NCI-H187 (cell line): ENCODE measurements around the gene HAUS7.

Experiments
- DNase-seq, 2 experiments: peaks; one replicate each; lab custom pipeline; 2025; lab: John Stamatoyannopoulos, UW

The HAUS7 gene

DNA sequence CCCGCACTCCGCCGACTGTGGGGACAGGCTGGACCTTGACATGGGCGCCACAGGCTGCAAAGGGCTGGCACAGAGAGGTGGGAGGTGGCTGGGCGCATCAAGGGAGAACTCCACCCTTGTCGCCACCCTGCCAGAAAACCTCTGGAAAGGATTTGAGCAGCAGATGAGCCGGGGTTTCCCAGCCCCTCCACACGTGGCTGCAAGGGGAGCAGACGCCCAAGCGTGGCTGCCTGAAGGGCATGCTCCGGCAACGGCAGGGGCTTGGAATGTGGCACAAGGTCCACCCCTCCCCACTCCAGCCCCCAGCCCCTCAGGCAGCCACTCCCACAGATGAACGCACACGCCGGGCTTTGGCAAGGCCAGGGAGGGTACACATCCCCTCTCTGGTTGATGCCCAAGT lies 29.0 kb upstream of the HAUS7 start:
- DNase-seq: no peak

DNA sequence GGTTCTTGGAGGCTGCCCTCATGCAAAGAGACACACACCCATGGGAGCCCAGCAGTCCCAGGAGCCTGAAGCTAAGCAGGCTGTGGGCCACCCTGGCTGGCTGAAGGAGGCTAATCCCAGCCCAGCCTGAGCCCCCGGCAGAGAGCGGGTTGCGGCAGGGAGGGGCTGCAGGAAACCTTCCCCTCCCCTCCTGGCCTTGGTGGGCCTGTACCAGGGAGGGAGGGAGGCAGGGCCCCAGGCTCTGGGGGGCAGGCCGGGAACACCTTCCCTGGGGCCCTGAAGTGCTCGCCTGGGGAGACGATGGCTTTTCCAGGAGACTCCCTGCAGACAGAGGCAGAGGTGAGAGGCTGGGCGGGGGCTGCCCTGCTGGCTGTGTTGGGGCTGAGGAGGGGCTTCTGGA lies 28.1 kb upstream of the HAUS7 start:
- no peak for DNase-seq

DNA sequence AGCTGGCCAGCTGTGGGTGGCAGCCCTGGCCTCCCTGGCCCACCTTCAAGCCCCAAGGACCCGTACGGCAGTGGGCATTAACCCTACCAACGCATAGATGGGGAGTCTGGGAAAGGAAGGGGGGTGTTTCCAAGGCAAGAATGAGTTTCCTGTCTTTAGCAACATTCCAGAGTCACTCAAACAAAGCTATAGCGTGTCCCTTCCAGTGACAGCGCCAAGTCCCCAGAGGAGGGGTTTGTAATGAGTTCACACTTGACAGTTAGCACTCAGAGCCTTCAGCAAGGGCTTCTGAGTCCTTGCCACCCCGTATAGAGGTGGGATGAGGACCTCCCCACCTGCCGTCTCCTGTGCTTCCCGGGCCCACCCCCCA lies 26.2 kb upstream of the HAUS7 start:
- no peak for DNase-seq

DNA sequence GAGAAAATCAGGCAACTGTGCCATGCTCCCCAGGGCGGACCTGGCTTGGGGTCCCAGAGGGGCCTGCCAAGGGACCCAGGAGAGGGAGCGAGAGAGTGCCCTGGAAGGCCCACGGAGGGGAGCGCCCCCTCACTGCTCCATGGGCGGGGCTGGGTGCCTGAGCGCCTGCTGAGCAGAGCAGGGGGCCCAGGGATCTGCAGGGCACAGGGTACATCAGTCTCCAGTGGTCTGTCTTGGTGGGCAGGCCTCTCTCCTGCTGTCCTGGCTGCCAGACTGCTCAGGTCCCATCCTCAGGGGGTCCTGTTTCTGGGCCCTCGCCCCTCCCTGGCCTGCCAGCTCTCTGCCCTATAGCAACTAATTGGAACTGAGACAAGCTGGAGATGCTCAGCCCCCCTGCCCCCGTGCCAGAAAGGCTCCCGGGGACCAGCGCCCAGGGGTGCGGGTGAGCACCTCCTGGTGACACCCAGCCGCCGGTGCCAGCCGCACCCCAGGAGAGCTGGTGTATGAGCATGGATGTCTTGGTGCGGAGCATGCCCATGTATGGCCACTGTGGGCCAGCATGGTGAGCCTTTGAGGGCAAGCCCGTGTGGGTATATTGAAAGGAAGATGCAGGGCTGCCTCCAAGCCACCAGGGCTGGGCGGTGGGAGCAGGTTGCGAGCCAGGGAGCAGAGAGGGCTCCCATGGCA lies 25.7 kb upstream of the HAUS7 start:
- no peak for DNase-seq

DNA sequence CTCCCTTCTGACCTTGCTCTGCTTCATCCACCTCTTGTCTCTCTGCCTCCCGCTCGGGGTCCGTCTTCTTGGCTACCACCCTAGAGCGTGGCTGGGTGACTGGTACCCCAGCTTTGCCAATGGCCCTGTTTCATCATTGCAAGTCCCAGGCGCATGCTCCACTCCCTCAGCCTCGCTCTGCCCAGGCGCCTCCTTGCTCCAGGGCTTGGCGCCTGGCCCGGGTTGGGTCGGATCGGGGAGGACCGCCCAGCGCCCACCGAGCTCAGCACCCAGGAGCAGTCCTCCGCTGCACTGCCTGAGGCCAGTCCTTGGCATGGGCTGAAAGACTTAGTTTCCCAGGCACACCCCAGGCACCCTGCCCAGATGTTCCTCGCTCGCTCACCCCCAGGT lies 25.0 kb upstream of the HAUS7 start:
- no peak for DNase-seq

DNA sequence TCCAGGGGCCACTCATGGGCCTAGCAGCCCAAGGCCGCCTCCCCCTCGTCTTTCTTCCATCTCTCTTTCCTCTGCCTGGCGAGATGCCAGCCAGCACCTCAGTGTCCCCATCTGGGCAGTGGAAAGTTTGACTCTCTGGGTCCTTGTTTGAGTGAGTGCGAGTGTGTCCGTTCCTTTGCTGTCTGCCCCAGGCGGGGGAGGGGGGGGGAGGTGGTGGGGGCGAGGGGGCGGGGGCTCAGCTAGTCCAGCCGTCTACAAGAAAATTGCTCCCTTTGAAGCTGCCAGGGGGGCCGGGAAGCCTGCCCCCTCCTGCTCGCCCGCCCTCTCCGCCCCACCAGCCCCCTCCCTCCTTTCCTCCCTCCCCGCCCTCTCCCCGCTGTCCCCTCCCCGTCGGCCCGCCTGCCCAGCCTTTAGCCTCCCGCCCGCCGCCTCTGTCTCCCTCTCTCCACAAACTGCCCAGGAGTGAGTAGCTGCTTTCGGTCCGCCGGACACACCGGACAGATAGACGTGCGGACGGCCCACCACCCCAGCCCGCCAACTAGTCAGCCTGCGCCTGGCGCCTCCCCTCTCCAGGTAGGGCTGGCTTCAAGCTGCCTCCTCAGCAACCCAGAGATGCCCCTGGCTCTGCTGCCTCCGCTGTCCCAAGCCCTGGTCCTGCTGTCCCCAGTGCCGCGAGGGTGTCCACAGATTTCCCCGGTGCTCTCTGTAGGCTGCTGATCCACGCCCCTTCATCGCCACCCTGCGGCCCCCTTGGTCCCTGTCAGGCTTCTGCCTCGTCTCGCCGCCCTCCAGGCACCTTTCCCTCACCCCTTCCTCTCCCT lies 24.4 kb upstream of the HAUS7 start, which contains the start of gene BGN:
BGN (plus strand) TSS at position 440 of the 821 bp plus-strand sequence. CDS start 9,652 bp downstream, outside the sequence.
- DNase-seq: no peak

DNA sequence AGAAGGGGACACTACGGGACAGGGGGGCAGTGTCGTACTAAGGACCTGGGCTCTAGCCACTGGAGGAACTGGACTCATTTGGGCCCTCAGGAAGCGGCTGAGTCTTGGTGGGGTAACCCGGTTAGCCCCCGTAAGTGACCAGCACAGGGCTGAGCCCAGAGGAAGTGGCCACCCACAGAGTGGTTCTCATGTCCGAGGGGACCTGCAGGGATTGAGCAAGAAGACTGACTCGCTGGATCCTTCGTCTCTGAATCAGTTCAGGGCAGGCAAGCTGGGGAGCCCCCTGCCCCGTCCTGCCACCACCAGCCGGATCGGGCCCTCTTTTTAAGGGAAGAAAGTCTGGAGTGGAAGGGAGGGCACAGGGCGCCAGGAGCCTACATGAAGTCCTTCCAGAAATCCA lies 23.7 kb upstream of the HAUS7 start:
- no peak for DNase-seq

DNA sequence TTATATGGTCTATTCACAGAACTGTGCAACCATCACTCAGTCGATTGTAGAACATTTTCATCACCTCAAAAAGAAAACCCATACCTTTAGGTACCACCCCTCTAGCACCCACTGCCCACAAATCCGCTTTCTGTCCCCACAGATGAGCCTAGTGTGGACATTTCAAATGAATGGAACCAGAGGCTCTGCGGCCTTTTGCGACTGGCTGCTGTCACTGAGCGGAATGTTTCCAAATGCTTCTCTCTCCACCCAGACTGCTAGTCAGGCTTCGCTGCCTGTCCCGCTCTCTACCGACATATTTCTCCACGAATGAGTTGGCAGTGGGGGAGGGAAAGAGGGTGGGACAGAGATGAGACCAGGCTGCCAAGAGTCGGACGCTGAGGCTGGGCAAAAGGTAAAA lies 22.7 kb upstream of the HAUS7 start:
- no peak for DNase-seq

DNA sequence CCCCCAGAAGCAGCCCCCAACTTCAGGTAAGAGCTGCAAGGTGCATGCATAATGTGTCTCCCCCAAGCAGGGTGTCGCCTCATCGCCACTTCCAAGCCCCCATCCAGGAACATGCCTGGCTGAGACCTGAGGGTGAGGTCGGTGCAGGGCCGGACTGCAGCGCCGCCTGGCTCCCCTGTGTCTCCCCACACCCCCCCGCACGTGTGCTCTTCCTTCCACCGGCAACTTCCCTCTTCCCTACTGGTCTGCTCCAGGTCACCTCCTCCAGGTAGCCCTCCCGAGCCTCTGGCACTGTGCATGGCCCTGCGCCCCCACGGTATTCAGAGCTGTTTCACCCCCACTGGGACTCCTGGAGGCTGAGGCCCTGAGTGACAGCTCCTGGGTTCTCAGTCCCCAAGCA lies 22.2 kb upstream of the HAUS7 start:
- DNase-seq: no peak

DNA sequence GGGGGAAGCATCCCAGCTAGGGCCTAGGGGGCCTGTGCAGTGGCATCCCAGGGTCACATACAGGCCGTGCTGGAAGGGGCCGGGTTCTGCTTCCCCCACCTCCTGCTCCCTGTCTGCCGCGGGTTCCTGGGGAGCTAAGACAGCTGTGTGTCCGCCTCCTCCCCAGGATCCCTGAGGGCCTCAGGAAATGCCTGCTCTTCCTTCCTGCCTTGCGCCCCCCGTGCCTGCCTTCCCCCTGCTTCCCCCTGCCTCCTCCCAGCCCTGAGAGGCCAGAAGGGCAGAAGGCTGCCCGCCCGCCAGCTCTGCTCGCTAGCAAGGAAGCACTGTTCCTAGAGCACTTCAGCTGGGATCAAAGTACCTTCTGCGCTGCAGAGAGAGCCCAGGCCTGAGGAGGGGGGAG lies 21.5 kb upstream of the HAUS7 start:
- DNase-seq: no peak

DNA sequence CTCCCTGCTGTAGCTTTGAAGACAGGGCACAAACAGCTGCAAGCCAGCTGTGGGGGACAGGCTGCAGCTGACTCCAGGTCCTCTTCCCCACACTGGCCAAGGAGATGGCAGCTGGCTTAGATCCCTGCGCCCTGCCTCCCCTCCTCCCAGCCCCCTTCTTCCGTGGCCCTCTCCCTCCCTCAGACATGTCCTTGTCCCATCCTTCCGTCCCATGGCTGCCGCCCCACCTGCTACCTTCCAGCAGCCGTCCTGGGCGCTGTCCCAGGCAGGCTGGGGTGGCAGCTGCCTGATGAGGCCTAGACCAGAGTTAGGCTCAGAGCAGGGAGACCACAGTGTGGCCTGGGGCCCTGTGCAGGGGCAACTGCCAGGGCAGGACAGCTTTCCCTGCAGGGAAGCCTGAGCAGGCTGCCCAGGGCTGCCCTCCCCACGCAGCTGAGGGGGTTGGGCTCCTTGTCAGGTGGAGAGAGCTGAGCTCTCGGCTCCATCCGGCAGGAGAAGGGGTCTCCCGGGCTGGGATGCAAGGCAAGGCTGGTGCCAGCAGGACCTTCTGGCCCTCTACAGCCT lies 21.1 kb upstream of the HAUS7 start:
- no peak for DNase-seq

DNA sequence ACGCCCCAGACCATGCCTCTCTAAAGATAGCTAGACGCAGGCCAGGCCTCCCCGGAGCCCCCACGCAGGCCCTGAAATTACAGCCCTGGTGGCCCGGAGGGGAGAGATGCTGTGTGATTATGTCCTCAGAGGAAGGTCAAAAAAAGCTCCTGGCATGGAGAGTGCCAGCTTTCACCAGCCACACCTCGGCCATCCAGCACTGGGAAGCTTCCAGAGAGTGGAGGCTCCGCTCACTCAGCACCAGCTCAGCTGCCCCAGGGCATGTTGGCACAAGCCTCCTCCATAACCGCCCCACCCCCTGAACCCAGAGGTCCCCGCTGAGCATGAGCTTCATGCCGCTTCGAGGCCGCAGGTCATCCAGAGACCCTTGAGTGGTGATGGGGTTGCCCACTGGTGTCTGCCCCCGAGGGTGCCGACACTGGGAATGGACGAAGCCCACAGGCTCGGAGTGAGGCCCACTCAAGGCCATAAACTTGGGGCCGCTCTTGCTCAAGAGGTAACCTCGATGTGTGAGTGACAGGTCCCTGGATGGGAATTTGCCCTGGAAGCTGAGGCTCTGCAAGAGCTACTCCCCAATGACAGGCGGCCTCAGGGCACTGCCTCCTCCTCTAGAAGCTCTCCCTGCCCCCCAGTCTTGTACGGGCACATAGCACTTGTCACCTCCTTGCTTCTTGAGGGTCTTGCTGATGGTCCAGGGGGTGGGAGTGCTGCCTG lies 20.0 kb upstream of the HAUS7 start:
- DNase-seq: no peak

DNA sequence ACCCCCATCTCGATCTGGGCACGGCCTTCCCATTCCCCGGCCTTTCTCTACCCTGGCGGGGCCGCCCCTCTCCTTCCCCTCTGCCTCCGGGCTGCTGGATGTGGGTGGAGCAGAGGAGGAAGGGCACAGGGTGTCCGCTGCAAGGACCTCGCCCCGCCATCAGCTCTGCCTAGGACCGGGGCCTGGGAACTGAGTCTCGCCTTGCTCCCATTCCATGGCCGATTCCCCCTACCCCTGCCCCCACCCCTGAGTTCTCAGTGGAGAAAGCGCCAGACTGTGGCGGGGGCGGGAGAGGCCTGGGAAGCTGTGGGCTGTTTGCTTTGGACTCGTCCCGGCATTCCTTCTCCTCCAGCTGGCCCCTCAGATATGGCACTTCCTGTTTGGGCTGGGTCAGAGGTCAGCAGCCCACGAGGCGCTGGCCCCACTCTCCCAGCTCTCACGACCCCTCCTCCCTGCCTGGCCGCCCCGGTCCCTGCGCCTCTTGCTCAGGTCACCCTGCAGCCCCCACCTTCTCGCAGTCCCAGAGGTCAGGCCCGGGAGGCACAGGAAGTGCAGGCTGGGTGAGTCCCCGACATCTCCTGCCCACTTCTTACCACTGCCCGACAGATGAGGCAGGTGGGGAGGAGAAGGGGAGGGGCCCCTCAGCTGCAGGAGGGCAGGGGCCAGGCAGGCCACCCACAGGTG lies 18.0 kb upstream of the HAUS7 start:
- DNase-seq: no peak

DNA sequence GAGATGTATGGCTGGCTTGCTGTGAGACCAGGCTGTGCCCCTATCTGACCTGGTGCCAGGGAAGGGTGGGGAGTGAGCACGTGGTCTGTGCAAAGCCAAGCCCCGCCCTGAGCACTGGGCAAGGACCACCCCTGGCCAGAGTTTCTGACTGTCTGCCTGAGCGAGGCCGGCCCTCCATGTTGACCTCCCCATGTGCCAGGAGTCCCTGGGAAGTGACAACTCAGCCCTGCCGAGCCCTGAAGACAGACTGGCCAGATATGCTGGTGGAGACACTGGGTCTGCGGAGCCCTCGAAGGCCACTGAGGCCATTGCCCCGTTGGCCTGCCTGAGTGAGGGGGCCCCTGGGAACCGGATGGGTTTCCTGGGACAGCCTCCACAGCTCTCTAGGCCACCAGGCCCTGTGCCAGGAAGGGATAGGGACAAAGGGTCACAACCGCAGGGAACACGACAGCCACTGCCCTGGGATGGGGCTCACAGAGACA lies 17.3 kb upstream of the HAUS7 start:
- no peak for DNase-seq

DNA sequence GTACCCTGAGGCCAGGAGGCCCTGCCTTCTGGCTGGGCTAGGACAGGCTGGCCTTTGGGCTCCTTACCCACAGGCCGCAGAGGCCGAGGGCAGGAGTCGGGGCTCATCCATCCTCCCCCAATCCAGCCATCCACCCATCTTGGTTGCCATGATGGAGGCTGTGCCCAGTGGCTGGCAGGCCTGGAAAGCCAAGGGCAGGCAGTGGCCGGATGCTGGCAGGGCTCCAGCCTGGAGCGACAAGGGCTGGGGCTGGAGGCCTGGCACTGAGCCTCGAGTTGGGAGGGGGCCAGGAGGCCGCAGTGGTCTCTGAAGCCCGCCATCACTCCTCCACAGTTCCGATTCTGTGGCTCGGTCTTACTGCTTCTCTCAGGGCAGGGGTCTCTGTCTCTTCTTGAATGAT lies 15.8 kb upstream of the HAUS7 start:
- DNase-seq: no peak

DNA sequence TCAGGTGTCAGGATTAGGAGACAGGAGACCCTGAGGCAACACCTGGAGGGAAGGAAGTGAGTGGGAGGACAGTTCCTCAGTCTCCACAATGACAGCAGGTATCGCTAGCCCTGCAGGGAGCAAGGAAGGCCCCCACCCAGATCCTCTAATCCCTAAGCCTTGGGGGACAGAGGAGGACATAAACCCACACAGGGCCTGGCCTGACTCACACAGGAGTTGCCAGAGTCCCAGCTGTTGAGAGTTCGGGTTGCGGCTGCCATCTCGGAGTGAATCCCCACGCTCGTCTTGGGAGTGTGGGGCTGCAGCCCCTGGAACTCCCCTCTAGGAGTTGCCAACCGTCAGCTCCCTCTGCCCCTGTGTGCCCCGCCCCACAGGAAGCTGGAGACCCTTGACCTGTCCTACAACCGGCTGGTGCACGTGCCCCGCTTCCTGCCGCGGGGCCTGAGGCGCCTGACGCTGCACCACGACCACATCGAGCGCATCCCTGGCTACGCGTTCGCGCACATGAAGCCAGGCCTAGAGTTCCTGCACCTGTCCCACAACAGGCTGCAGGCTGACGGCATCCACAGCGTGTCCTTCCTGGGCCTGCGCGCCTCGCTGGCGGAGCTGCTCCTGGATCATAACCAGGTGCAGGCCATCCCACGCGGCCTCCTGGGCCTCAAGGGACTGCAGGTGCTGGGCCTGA lies 15.2 kb upstream of the HAUS7 start:
- DNase-seq: no peak

DNA sequence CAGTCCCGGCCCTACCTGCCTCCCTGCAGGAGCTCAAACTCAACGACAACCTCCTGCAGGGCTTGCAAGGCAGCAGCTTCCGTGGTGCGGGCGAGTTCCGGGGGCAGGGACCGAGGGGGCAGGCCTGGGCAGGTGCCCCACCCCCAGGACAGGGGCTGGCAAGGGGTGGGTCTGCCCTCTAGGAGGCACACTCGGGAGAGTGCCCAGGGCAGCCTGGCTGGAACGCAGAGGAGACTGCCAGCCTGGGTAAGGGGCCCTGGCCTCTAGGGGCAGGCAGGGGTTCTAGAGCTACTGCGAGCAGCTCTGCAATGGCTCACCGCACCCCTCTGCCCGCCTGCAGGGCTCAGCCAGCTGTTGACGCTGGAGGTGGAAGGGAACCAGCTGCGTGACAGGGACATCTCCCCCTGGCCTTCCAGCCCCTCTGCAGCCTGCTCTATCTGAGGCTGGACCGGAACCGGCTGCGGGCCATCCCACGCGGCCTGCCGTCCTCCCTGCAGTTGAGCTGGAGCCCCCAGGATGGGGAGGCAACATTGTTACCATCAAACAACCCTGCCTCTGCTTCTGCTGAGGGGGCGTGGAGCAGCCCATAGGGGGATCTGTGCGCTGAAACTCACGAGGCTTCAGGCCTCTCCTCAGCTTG lies 12.1 kb upstream of the HAUS7 start:
- DNase-seq: no peak

DNA sequence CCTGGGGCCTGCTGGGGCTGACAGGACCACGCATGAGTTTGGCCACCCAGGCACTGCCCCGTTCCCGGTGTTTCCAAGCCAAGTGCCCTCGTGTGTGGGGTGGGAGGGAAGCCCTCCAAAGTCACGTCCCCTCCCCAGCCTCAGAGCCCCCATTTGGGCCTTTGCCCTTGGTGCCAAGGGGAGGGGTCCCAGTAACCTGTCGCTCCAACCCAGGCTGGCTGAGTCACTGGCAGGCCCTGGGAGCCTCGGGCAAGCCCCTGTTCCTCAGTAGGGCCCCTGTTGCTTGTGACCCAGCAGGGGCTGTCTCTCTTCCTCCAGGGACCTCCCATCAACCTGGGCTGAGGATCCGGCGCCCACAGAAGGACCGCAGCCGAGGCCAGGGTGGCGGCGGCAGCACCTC lies 10.7 kb upstream of the HAUS7 start:
- DNase-seq: no peak

DNA sequence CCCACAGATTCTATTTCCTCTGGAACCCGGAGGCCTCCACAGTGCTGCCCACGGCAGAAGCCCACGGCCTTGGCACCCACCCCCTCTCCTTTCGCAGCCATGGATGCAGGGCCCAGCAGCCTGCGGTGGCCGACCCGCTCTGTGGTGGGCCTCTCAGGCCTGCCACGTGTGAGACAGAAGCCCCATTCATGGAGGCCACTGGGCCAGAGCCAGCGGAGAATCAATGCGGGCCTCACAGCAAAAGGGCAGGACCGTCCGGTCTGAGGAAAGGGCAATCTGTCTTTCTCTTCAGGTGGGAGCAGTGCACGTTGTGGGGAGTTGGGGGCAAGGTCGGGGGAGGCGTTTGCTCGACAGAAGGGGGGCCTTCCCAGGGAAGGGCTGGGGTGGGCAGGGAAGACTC lies 8.4 kb upstream of the HAUS7 start:
- no peak for DNase-seq

DNA sequence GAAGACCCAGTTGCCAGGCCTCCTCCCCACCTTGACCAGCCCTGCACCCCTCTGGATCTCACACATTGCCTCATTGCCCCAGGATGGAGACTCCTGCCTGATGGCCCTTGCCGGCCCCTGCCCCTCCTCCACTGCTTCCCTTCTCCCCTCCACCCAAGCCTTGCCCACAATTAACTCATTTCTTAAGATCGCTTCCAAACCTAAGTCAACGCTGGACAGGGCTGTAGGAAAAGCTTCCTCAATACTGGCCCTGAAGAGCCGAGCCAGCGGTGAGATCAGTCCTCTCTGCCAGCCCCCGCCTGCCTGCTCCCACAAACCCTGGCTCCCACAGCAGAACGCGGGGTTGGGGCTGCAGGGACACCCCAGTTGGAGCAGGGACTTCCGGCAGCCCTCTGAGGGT lies 7.5 kb upstream of the HAUS7 start:
- no peak for DNase-seq

DNA sequence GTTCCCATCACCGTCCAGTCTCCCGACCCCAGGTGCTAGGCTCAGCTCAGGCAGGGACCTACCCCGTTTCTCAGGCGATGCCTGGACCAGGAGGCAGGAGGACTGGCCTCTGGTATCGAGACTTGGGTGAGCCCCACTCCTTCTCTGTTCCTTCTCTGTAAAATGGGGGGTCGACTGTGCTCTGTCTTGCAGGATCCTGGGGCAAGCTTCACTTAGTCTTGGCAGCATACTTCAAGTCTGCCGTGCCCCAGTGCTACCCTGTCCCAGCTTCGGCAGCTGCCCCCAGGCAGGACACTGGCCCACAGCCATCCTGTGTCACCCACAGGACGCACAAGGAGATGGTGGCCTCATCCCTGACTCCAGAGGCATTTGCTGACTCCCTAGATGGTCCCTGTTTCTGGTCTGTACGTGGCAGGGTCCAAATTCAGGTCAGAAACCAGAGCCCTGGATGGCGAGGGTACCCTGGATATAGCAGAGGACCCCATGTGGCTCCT lies 7.0 kb upstream of the HAUS7 start:
- no peak for DNase-seq
